Ectodermal cell (in vitro differentiated cells): ENCODE data around the gene RNF44.
"Not testable (repeated sequence)": the region's sequence is repeated elsewhere in the genome, so short reads cannot be mapped to it uniquely, and the experiment has no call there.

Experiments
- H3K27ac ChIP-seq: 2 replicates; pipeline ENCODE4 v1.7.0; 2013; ENCODE audit warnings: mild to moderate bottlenecking, low read depth, low read length; ENCODE audit not compliant: insufficient read depth, poor library complexity, severe bottlenecking
- H3K27me3 ChIP-seq: 2 replicates; pipeline ENCODE4 v1.7.0; 2013; ENCODE audit warnings: mild to moderate bottlenecking, low read length; ENCODE audit not compliant: insufficient read depth, control insufficient read depth, poor library complexity, severe bottlenecking
- H3K36me3 ChIP-seq: one replicate; pipeline ENCODE4 v1.7.0; 2013; ENCODE audit warnings: low read length; ENCODE audit not compliant: control insufficient read depth, insufficient read depth
- H3K4me1 ChIP-seq: one replicate; pipeline ENCODE4 v1.7.0; 2013; ENCODE audit warnings: low read length; ENCODE audit not compliant: control insufficient read depth, insufficient read depth
- H3K4me3 ChIP-seq: 2 replicates; pipeline ENCODE4 v1.7.0; 2013; ENCODE audit warnings: low read depth, low read length, control low read depth; ENCODE audit not compliant: insufficient read depth
- H3K9me3 ChIP-seq: 2 replicates; pipeline ENCODE4 v1.7.0; 2013; ENCODE audit warnings: mild to moderate bottlenecking, low read length, moderate library complexity; ENCODE audit not compliant: control insufficient read depth
- WGBS, 2 experiments: methylation state at CpG; one replicate each; pipeline ENCODE4 v1.1.7; 2013; ENCODE audit warnings: missing lambda C conversion rate in 2 of 2; 5-methylcytosine and 5-hydroxymethylcytosine counted together

The RNF44 gene

DNA sequence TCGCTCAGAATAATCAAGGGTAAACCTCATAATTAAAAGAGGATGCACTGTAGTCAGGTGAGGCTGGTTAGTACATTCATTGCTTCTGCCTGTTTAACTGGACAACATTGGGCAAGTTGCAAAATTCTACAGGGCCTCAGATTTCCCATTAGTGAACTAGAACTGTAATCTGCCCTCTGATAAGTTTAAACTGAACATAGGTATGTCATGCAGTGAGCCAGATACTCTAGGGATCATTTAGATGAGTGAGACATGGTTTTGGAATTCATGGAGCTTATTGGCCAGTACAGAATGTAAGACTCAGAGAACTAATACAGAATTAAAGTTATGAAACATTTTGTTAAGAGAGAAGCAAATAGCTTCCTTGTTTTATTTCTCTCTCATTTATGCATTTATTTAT, 35.9 kb downstream of the RNF44 start:
- Histone ChIP-seq H3K4me3 (no peak overlapping the region), H3K36me3 (peaks cover 44% of the 10 kb centered on the region), H3K27ac (no peak overlapping the region)

DNA sequence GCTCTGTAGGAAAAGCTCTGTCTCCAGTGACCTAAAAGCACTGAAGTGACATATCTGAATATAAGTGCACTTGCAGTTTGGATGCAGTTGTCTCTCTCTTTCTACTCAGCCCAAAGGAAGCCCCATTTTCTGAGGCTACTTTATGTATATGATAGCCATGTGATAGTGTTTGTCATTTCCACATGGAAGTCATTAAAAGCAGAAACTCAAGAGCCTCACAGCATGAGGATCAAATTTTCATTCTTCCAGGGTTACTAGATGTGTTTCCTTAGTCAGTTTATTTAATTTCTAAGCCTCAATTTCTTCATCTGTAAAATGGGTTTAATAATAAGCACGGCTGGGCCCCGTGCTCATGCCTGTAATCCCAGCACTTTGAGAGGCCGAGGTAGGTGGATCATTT, 36.7 kb downstream of the RNF44 start:
- H3K27me3 ChIP-seq: no peaks in the 10 kb centered on the region
- H3K36me3 ChIP-seq: peaks cover 53% of the 10 kb centered on the region
- H3K27ac ChIP-seq: no peak overlapping the region
- 92 to 94% methylated on average over 2 to 3 of the region's 3 CpGs for WGBS, 2 experiments
- H3K9me3 ChIP-seq: no peaks in the 10 kb centered on the region
- no peaks in the 10 kb centered on the region for H3K4me1 ChIP-seq
- no peak overlapping the region for H3K4me3 ChIP-seq

More for the DNA sequence above, 35.9 kb downstream of the RNF44 start:
- Histone ChIP-seq H3K27me3 (no peaks in the 10 kb centered on the region), H3K9me3 (no peaks in the 10 kb centered on the region), H3K4me1 (no peaks in the 10 kb centered on the region)
- 95 to 97% methylated on average over 1 of the region's 1 CpG for WGBS, 2 experiments

DNA sequence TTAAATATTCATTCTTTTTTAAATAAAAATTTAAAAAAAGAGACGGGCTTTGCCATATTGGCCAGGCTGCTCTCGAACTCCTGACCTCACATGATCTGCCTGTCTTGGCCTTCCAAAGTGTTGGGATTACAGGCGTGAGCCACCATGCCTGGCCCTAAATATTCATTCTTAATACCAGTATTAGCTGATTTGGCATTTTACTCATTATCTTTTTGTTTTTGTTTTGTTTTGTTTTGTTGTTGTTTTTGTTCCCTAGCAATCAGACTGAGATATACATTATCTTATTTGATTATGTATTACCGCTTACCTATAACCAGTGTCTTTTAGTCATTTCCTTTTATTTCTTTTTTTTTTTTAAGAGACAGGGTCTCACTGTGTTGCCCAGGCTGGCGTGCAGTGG, 37.9 kb downstream of the RNF44 start:
- no peak overlapping the region for H3K4me3 ChIP-seq
- peaks cover 59% of the 10 kb centered on the region for H3K36me3 ChIP-seq
- H3K9me3 ChIP-seq: no peaks in the 10 kb centered on the region
- H3K4me1 ChIP-seq: no peaks in the 10 kb centered on the region
- no peaks in the 10 kb centered on the region for H3K27me3 ChIP-seq
- no peak overlapping the region for H3K27ac ChIP-seq
- 94 to 97% methylated on average over 5 of the region's 5 CpGs for WGBS, 2 experiments

DNA sequence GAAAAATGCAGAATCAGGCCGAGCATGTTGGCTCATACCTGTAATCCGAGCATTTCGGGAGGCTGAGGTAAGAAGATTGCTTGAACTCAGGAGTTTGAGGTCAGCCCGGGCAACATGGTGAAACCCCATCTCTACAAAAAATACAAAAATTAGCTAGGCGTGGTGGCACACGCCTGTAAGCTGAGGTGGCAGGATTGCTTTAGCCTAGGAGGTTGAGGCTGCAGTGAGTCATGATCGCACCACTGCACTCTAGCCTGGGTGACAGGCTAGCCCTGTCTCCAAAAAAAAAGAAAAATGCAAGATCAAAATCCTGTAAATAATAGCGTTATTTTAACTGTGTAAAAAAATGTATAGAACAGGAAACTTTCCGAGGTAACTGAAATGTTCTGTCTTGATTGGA, 39.4 kb downstream of the RNF44 start:
- WGBS, 2 experiments: 96 to 97% methylated on average over 9 of the region's 9 CpGs
- Histone ChIP-seq H3K27ac (no peak overlapping the region), H3K27me3 (no peaks in the 10 kb centered on the region), H3K36me3 (peaks cover 61% of the 10 kb centered on the region), H3K4me3 (no peak overlapping the region), H3K9me3 (no peaks in the 10 kb centered on the region), H3K4me1 (no peaks in the 10 kb centered on the region)

DNA sequence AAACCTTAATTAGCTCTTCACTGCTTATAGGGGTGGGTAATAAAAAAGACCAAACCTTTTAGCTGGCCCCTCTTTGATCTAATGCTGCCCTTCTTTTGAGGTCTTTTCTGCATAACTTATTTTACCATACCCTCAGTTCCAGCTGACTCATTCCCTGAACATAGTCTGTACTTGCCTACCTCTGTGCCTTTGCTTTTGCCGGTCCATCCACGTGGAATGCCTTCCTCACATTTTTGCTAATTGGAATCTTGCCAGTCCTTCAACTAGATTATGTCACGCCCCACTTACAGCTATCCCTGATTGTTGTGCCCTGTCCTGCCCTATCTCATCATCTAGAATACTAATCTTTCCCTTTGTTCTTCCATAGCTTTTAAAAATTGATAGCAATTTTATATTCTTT, 44.8 kb downstream of the RNF44 start:
- H3K9me3 ChIP-seq: no peaks in the 10 kb centered on the region
- H3K4me3 ChIP-seq: no peak overlapping the region
- no peaks in the 10 kb centered on the region for H3K4me1 ChIP-seq
- no peaks in the 10 kb centered on the region for H3K27me3 ChIP-seq
- H3K36me3 ChIP-seq: peaks cover 59% of the 10 kb centered on the region
- WGBS, 2 experiments: 94 to 96% methylated on average over 3 of the region's 3 CpGs
- no peak overlapping the region for H3K27ac ChIP-seq

DNA sequence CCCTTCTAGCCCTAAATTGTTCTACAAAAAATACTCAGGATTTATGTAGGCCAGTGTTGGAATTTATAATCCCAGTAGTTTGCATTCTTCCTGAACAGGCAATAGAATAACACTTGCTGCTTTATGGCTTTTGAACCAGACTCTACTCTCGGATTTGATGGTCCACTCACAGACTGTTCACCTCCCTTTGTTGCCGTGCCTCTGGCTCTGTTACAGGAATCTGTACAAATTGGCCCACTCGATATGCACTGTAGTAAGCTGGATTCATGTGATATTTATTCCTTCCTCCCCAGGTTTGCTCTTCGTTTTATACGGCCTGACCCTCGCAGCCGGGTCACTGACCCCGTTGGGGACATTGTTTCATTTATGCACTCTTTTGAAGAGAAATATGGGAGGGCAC, 45.3 kb downstream of the RNF44 start:
- WGBS, 2 experiments: 96% methylated on average over 8 of the region's 8 CpGs
- H3K4me3 ChIP-seq: no peak overlapping the region
- H3K4me1 ChIP-seq: no peaks in the 10 kb centered on the region
- no peak overlapping the region for H3K27ac ChIP-seq
- no peaks in the 10 kb centered on the region for H3K9me3 ChIP-seq
- H3K36me3 ChIP-seq: peaks cover 57% of the 10 kb centered on the region
- no peaks in the 10 kb centered on the region for H3K27me3 ChIP-seq

DNA sequence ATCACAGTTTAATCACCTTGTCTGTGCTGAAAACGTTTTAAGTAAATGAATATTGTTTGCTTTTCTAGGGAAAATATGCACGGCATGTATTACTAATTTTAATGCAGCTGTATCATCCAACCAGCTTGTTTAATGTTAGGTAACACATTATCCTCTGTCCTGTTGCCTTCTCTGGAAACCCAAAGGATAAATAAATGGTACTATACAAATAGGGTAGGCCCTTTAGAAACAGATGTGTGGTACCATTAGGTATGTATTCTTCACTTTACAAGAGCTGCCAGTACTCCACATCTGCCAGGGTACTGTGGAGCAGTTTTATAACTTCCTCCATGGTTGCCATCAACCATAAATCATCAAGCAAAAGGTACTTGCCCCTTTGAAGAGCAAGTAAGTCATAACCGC, 46.1 kb downstream of the RNF44 start:
- no peaks in the 10 kb centered on the region for H3K27me3 ChIP-seq
- H3K4me1 ChIP-seq: no peaks in the 10 kb centered on the region
- H3K9me3 ChIP-seq: no peaks in the 10 kb centered on the region
- no peak overlapping the region for H3K27ac ChIP-seq
- no peak overlapping the region for H3K4me3 ChIP-seq
- 89 to 94% methylated on average over 3 of the region's 3 CpGs for WGBS, 2 experiments
- H3K36me3 ChIP-seq: peaks cover 54% of the 10 kb centered on the region

DNA sequence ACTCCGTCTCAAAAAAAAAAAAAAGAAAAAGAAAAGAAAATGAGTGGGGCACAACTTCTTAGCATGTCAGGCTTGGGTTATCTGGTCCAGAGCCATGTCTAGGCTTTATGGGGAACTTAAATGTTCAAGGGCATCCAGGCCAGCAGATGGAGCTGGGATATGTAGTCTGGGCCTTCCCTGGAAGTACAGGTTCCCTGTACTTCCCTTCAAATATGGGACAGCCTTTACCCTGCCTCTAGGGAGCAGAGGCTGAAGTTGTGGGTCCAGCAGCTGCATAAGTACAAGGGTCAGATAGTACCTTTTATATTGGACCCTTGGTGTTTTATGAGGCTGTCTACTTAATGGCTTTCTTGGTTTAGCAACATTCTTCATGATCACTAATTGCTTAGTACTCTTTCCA, 46.9 kb downstream of the RNF44 start:
- WGBS, 2 experiments: 97 to 100% methylated on average over 1 of the region's 1 CpG
- peaks cover 49% of the 10 kb centered on the region for H3K36me3 ChIP-seq
- no peaks in the 10 kb centered on the region for H3K9me3 ChIP-seq

DNA sequence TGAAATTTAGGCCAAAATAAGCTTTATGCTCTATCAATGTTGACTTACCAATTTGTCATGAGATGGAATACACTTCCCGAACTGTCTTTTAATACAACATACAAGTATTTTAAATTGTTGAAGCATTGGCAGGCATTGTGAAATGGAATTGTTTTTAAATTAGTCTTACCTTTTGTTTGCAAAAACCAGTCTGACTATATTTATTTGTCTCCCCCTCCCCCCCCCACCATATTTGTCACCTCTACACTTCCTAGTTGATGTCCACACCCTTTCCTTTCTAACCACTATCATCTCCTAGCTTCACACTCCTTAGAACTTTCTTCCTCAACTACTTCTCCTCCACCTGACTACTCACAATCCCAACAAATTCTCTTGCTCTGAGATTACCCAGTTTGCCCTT, 48.1 kb downstream of the RNF44 start:
- H3K9me3 ChIP-seq: no peaks in the 10 kb centered on the region
- 71% methylated on average over 1 of the region's 1 CpG; no CpG with 5 or more reads in 1 of the 2 experiments for WGBS, 2 experiments
- H3K27me3 ChIP-seq: no peaks in the 10 kb centered on the region
- H3K4me3 ChIP-seq: no peak overlapping the region
- H3K36me3 ChIP-seq: peaks cover 43% of the 10 kb centered on the region
- H3K4me1 ChIP-seq: no peaks in the 10 kb centered on the region
- no peak overlapping the region for H3K27ac ChIP-seq

More for the DNA sequence above, 46.9 kb downstream of the RNF44 start:
- Histone ChIP-seq H3K4me1 (no peaks in the 10 kb centered on the region), H3K27ac (no peak overlapping the region), H3K4me3 (no peak overlapping the region), H3K27me3 (no peaks in the 10 kb centered on the region)

DNA sequence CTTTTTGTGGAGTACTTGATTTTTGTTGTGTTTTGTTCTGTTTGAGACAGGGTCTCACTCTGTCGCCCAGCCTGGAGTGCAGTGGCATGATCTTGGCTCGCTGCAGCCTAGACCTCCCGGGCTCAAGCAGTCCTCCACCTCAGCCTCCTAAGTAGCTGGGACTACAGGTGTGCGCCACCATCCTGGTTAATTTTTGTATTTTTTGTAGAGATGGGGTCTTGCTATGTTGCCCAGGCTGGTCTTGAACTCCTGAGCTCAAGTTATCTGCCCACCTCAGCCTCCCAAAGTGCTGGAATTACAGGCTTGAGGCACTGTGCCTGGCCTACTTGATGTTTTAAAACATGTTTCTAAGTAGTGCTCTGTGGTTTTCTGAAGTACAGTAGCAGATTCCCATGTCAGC, 50.0 kb downstream of the RNF44 start:
- not testable (repeated sequence) for H3K27me3 ChIP-seq, H3K9me3 ChIP-seq, H3K4me1 ChIP-seq, H3K4me3 ChIP-seq, H3K27ac ChIP-seq
- WGBS, 2 experiments: 94 to 97% methylated on average over 4 of the region's 4 CpGs
- peaks cover 31% of the 10 kb centered on the region for H3K36me3 ChIP-seq

DNA sequence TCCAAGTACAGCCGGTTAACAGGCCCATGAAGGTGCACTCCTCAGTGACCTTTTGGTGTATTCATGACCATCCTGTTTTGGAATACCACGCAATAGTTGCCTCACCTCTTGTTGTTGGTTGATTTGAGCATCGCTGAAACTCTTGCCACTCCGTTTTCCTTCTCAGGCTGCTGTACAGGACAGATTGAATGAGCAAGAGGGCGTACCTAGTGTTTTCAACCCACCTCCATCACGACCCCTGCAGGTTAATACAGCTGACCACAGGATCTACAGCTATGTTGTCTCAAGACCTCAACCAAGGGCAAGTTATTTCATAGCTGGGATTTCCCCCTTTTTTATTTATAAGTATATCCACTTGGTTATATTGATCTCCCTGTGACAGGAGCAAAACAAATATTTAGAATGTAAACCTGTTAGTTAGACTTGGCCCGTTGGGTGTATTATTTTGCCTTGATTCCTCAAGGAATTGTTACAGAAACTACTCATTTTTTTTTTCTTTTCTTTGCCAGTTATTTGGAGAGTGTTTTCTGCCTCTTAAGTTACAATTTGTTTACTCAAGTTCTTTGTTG, 50.9 kb downstream of the RNF44 start:
- Histone ChIP-seq H3K9me3 (no peaks in the 10 kb centered on the region), H3K4me1 (no peaks in the 10 kb centered on the region), H3K4me3 (no peak overlapping the region), H3K27ac (no peak overlapping the region), H3K27me3 (no peaks in the 10 kb centered on the region), H3K36me3 (peaks cover 23% of the 10 kb centered on the region)
- 91 to 93% methylated on average over 6 to 7 of the region's 7 CpGs for WGBS, 2 experiments
